Measurements from ENCODE around the gene BFSP2. TPM values are rescaled to one million over a fixed set of nuclear protein-coding genes. Genes with fewer than 3 reads are reported as not detected.

Gene BFSP2
- total RNA-seq, 2 donors from 2014 or later, result not detected

GRCh38 chr3:133475245-133476010, 75.6 kb downstream of the BFSP2 start:
- no peak for TF ChIP-seq CTCF (IDR thresholded peaks at IDR 0.05)
- no peaks in the 10 kb centered on the region for H3K27me3 ChIP-seq (replicated peaks; ENCODE audit: insufficient read depth)
- H3K27ac ChIP-seq, result no peak overlapping the region
- no peaks in the 10 kb centered on the region for H3K9me3 ChIP-seq
- peaks cover 3 to 7% of the 10 kb centered on the region in 2 donors for H3K4me1 ChIP-seq (ENCODE audit: control insufficient read depth in 1 of 2, low read depth in 2 of 2)
- DNase-seq (ENCODE audit: low spot score) (no peak), ATAC-seq (ENCODE audit: insufficient number of reproducible peaks, low FRiP score, low read depth) (no peak)
- no peaks in the 10 kb centered on the region for H3K36me3 ChIP-seq
- no peak overlapping the region for H3K4me3 ChIP-seq

GRCh38 chr3:133476971-133477375, 77.1 kb downstream of the BFSP2 start:
- Histone ChIP-seq H3K9me3 (no peaks in the 10 kb centered on the region), H3K36me3 (no peaks in the 10 kb centered on the region), H3K27me3 (replicated peaks; ENCODE audit: insufficient read depth) (no peaks in the 10 kb centered on the region), H3K4me1 (ENCODE audit: control insufficient read depth in 1 of 2, low read depth in 2 of 2) (peaks cover 3 to 7% of the 10 kb centered on the region in 2 donors), H3K27ac (no peak overlapping the region), H3K4me3 (no peak overlapping the region)
- ATAC-seq (ENCODE audit: insufficient number of reproducible peaks, low FRiP score, low read depth) (no peak), DNase-seq (ENCODE audit: low spot score) (no peak)
- TF ChIP-seq CTCF (IDR thresholded peaks at IDR 0.05), result no peak

GRCh38 chr3:133477487-133477886, 77.6 kb downstream of the BFSP2 start:
- H3K27ac ChIP-seq, result no peak overlapping the region
- no peaks in the 10 kb centered on the region for H3K9me3 ChIP-seq
- H3K36me3 ChIP-seq, result no peaks in the 10 kb centered on the region
- ATAC-seq (ENCODE audit: insufficient number of reproducible peaks, low FRiP score, low read depth) (no peak), DNase-seq (ENCODE audit: low spot score) (no peak)
- peaks cover 3 to 7% of the 10 kb centered on the region in 2 donors for H3K4me1 ChIP-seq (ENCODE audit: control insufficient read depth in 1 of 2, low read depth in 2 of 2)
- H3K4me3 ChIP-seq, result no peak overlapping the region
- no peaks in the 10 kb centered on the region for H3K27me3 ChIP-seq (replicated peaks; ENCODE audit: insufficient read depth)
- TF ChIP-seq CTCF (IDR thresholded peaks at IDR 0.05), result no peak

- H3K4me3 ChIP-seq, result no peak overlapping the region
- no peak for DNase-seq (ENCODE audit: low spot score)
- no peak for ATAC-seq (ENCODE audit: insufficient number of reproducible peaks, low FRiP score, low read depth)
- peaks cover 3 to 7% of the 10 kb centered on the region in 2 donors for H3K4me1 ChIP-seq (ENCODE audit: control insufficient read depth in 1 of 2, low read depth in 2 of 2)
- TF ChIP-seq CTCF (IDR thresholded peaks at IDR 0.05), result no peak
- H3K27ac ChIP-seq, result no peak overlapping the region
- no peaks in the 10 kb centered on the region for H3K9me3 ChIP-seq
- no peaks in the 10 kb centered on the region for H3K27me3 ChIP-seq (replicated peaks; ENCODE audit: insufficient read depth)
- H3K36me3 ChIP-seq, result no peaks in the 10 kb centered on the region
Observed at GRCh38 chr3:133478624-133479023, 78.8 kb downstream of the BFSP2 start.

- Histone ChIP-seq H3K36me3 (no peaks in the 10 kb centered on the region), H3K4me3 (no peak overlapping the region), H3K27ac (no peak overlapping the region)
Observed at GRCh38 chr3:133479401-133479800, 79.5 kb downstream of the BFSP2 start.

More at GRCh38 chr3:133479401-133479800, 79.5 kb downstream of the BFSP2 start:
- DNase-seq (ENCODE audit: low spot score) (no peak), ATAC-seq (ENCODE audit: insufficient number of reproducible peaks, low FRiP score, low read depth) (no peak)
- Histone ChIP-seq H3K27me3 (replicated peaks; ENCODE audit: insufficient read depth) (no peaks in the 10 kb centered on the region), H3K9me3 (no peaks in the 10 kb centered on the region), H3K4me1 (ENCODE audit: control insufficient read depth in 1 of 2, low read depth in 2 of 2) (peaks cover 3 to 5% of the 10 kb centered on the region in 2 donors)
- no peak for TF ChIP-seq CTCF (IDR thresholded peaks at IDR 0.05)

All from thoracic aorta (tissue), 2 donors.